GM23338 (cell line): ENCODE data around the gene CIAPIN1. TPM values are rescaled to one million over a fixed set of nuclear protein-coding genes. Genes with fewer than 3 reads are reported as not detected.

ENCODE experiments used
- ATAC-seq: fragments of 200-7000 bp; cut with Tn5 transposase; 3 replicates; pipeline ENCODE4 v1.9.1; 2020
- DNase-seq: peaks from one replicate; pipeline ENCODE4 v3.0.0-alpha.2; 2015; ENCODE audit warnings: low spot score
- H2AFZ ChIP-seq: fragments of 200-600 bp; sonication (generic); 2 replicates; pipeline ENCODE4 v1.8.0; 2016; ENCODE audit warnings: antibody characterized with exemption, mild to moderate bottlenecking, moderate library complexity
- H3F3A ChIP-seq: fragments of 200-600 bp; sonication (generic); replicated peaks from 2 replicates; pipeline ENCODE4 v1.8.0; 2017; ENCODE audit warnings: antibody characterized with exemption, mixed run types, low read depth
- H3K27ac ChIP-seq: fragments of 200-600 bp; sonication (generic); 2 replicates; pipeline ENCODE4 v1.6.1; 2016; ENCODE audit warnings: low read depth
- H3K27me3 ChIP-seq: fragments of 200-600 bp; sonication (generic); 2 replicates; pipeline ENCODE4 v1.8.0; 2016; ENCODE audit warnings: mild to moderate bottlenecking, mixed run types, moderate library complexity; ENCODE audit not compliant: insufficient read depth
- H3K36me3 ChIP-seq: fragments of 200-600 bp; sonication (generic); 2 replicates; pipeline ENCODE4 v1.8.0; 2016; ENCODE audit warnings: mild to moderate bottlenecking; ENCODE audit not compliant: insufficient read depth
- H3K4me1 ChIP-seq: fragments of 200-600 bp; sonication (generic); 2 replicates; pipeline ENCODE4 v1.8.0; 2016; ENCODE audit warnings: mild to moderate bottlenecking, moderate library complexity; ENCODE audit not compliant: insufficient read depth
- H3K4me2 ChIP-seq: fragments of 200-600 bp; sonication (generic); 2 replicates; pipeline ENCODE4 v1.7.1; 2017; ENCODE audit warnings: mixed run types
- H3K4me3 ChIP-seq: fragments of 200-600 bp; sonication (generic); 2 replicates; pipeline ENCODE4 v1.6.1; 2016; ENCODE audit warnings: mixed run types
- H3K79me2 ChIP-seq: fragments of 200-600 bp; sonication (generic); replicated peaks from 2 replicates; pipeline ENCODE4 v1.8.0; 2017; ENCODE audit warnings: mild to moderate bottlenecking; ENCODE audit not compliant: insufficient read depth
- H3K9me2 ChIP-seq: fragments of 200-600 bp; sonication (generic); 2 replicates; pipeline ENCODE4 v1.8.0; 2017; ENCODE audit not compliant: insufficient read depth
- H4K20me1 ChIP-seq: fragments of 200-600 bp; sonication (generic); replicated peaks from 2 replicates; pipeline ENCODE4 v1.8.0; 2017; ENCODE audit warnings: mild to moderate bottlenecking; ENCODE audit not compliant: insufficient read depth
- H3K27ac Mint-ChIP-seq: 2 replicates; pipeline ENCODE4 v1.8.0; 2020; ENCODE audit warnings: inconsistent platforms, mild to moderate bottlenecking, moderate library complexity, mixed read lengths
- H3K27me3 Mint-ChIP-seq: 3 replicates; pipeline ENCODE4 v1.8.0; 2022; ENCODE audit warnings: low read depth, mild to moderate bottlenecking, moderate library complexity, mixed read lengths, inconsistent platforms; ENCODE audit not compliant: insufficient read depth, poor library complexity
- H3K36me3 Mint-ChIP-seq: 3 replicates; pipeline ENCODE4 v1.8.0; 2021; ENCODE audit warnings: low read depth, mild to moderate bottlenecking, inconsistent platforms, moderate library complexity, mixed read lengths
- H3K4me1 Mint-ChIP-seq: 3 replicates; pipeline ENCODE4 v1.8.0; 2020; ENCODE audit warnings: mild to moderate bottlenecking, inconsistent platforms, mixed read lengths
- H3K4me3 Mint-ChIP-seq: 3 replicates; pipeline ENCODE4 v1.8.0; 2021; ENCODE audit warnings: moderate library complexity, mild to moderate bottlenecking, inconsistent platforms, mixed read lengths
- H3K9me3 Mint-ChIP-seq: 3 replicates; pipeline ENCODE4 v1.8.0; 2020; ENCODE audit warnings: moderate library complexity, mild to moderate bottlenecking, inconsistent platforms, mixed read lengths
- CREB1 ChIP-seq: fragments of 250-450 bp; sonication (Bioruptor Pico); IDR thresholded peaks from 2 replicates; pipeline ENCODE4 v1.5.0; 2020; ENCODE audit warnings: low read depth, mild to moderate bottlenecking, moderate library complexity
- EZH2phosphoT487 ChIP-seq: fragments of 200-600 bp; sonication (generic); IDR thresholded peaks from one replicate; pipeline ENCODE4 v1.8.1; 2018; ENCODE audit warnings: antibody characterized with exemption; ENCODE audit not compliant: unreplicated experiment
- JUNB ChIP-seq: IDR thresholded peaks from one replicate; pipeline ENCODE4 v1.6.1; 2016; ENCODE audit warnings: antibody characterized with exemption; ENCODE audit not compliant: unreplicated experiment
- NANOG ChIP-seq: IDR thresholded peaks from 2 replicates; pipeline ENCODE4 v1.6.1; 2016; ENCODE audit warnings: antibody characterized with exemption, borderline replicate concordance
- POLR2AphosphoS5 ChIP-seq: IDR thresholded peaks from 2 replicates; pipeline ENCODE4 v1.6.1; 2016; ENCODE audit warnings: antibody characterized with exemption, low read depth
- STAT1 ChIP-seq: IDR thresholded peaks from one replicate; pipeline ENCODE4 v1.6.1; 2016; ENCODE audit warnings: antibody characterized with exemption; ENCODE audit not compliant: unreplicated experiment
- ZNF114 ChIP-seq: fragments of 250-450 bp; sonication (Bioruptor Pico); IDR thresholded peaks from 2 replicates; pipeline ENCODE4 v1.5.0; 2020; ENCODE audit warnings: mild to moderate bottlenecking, moderate library complexity
- ZNF331 ChIP-seq: fragments of 250-450 bp; sonication (Bioruptor Pico); IDR thresholded peaks from 2 replicates; pipeline ENCODE4 v1.5.0; 2020; ENCODE audit warnings: low read depth, mild to moderate bottlenecking, moderate library complexity
- polyA plus RNA-seq: library from polyadenylated mRNA; unstranded; fragments of >200 nt; fragmentation: Nextera tagmentation; extraction: Ambion mirVana; gene quantifications from 2 replicates; pipeline ENCODE4 v1.2.1, GENCODE V29; 2016
- total RNA-seq: library from RNA; depleted of rRNA; stranded (reverse); fragments of >200 nt; shearing (Covaris generic); gene quantifications from 2 replicates; pipeline ENCODE4 v1.2.3, GENCODE V29; 2014
- TF ChIP-seq, protein P1 (sequence below): IDR thresholded peaks from one replicate; pipeline ENCODE4 v1.6.1; 2018; ENCODE audit warnings: antibody characterized with exemption; ENCODE audit not compliant: unreplicated experiment
- TF ChIP-seq, protein P2 (sequence below): fragments of 250-450 bp; sonication (Bioruptor Pico); IDR thresholded peaks from 2 replicates; pipeline ENCODE4 v1.5.0; 2020; ENCODE audit warnings: mild to moderate bottlenecking, moderate library complexity
- TF ChIP-seq, protein P3 (sequence below), 2 experiments: fragments of 200-600 bp in 1 of 2; sonication (generic) in 1 of 2; conservative IDR thresholded peaks; 2 replicates each; pipeline versions ENCODE4 v1.5.1 to v1.6.1; 2016 to 2017; ENCODE audit warnings: antibody characterized with exemption in 2 of 2, low read depth in 2 of 2, mild to moderate bottlenecking in 2 of 2, moderate library complexity in 1 of 2

The CIAPIN1 gene
- total and polyA plus RNA-seq, 2 experiments from 2014 or later = 36.5 to 75.4 TPM

DNA sequence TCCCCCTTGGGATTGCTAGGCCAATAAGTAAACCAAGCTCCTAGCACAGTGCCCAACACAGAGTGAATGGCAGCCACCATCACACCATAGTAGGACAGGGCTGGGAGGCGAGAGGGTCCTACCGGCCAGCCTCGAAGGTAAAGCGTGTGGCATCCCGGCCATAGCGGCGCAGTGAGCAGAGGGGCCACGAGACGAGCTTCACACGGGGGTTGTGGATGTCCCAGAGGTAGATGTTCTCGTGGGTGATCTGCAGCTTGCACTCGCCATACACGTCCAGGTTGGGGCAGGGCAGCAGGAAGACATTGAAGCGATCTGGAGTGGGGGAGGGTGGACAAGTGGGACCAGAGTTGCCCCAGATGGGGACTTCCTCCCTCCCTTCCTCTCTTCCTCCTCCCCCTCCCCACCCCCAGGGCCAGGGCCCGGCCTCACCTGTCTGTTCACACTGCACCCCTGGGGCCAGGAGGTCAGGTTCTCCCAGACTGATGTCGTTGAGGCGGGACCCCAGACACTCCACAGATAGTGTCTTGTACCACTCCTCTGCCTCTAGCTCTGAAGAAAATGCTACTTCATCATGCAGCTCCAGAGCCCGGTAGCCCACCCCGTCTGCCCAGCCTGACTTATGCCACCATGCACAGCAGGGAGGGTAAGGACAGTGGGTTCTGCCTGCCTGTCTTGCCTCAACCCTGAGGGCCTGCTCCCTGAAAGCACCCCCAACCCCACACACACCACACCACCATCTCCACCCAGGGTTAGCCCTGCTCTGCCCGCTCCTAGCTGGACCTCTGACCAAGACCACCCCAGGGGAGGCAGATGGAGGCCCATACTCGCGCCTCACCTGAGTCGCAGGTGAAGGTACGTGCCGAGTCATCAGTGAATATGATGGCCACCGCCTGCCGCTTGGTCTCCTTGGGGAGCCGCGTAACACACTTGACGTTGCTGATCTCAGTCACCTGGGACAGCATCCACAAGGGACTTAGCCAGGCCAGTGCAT lies 27.8 kb upstream of the CIAPIN1 start (continued):
- TF ChIP-seq, protein P1, sequence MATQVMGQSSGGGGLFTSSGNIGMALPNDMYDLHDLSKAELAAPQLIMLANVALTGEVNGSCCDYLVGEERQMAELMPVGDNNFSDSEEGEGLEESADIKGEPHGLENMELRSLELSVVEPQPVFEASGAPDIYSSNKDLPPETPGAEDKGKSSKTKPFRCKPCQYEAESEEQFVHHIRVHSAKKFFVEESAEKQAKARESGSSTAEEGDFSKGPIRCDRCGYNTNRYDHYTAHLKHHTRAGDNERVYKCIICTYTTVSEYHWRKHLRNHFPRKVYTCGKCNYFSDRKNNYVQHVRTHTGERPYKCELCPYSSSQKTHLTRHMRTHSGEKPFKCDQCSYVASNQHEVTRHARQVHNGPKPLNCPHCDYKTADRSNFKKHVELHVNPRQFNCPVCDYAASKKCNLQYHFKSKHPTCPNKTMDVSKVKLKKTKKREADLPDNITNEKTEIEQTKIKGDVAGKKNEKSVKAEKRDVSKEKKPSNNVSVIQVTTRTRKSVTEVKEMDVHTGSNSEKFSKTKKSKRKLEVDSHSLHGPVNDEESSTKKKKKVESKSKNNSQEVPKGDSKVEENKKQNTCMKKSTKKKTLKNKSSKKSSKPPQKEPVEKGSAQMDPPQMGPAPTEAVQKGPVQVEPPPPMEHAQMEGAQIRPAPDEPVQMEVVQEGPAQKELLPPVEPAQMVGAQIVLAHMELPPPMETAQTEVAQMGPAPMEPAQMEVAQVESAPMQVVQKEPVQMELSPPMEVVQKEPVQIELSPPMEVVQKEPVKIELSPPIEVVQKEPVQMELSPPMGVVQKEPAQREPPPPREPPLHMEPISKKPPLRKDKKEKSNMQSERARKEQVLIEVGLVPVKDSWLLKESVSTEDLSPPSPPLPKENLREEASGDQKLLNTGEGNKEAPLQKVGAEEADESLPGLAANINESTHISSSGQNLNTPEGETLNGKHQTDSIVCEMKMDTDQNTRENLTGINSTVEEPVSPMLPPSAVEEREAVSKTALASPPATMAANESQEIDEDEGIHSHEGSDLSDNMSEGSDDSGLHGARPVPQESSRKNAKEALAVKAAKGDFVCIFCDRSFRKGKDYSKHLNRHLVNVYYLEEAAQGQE = no peak
- TF ChIP-seq JUNB = no peak
- TF ChIP-seq NANOG = no peak
- TF ChIP-seq EZH2phosphoT487 = no peak
- no peak for TF ChIP-seq POLR2AphosphoS5

DNA sequence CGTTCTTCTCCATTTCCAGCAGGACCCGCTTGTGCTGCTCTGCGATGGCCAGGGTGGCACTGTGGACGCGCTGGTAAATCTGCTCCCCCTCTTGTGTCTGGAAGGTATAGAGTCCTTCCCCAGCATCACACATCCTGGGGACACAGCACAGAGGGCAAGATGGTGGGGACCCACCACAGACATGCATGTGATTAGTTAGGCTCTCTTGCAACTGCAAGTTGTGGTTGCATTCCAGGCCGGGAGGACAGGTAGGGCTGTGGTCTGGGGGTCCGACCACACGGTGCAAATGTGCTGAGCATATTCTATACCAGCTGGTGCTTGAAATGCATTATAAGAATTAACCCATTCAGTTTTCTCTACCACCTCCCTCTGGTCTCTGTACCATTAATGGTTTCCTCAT lies 26.7 kb upstream of the CIAPIN1 start:
- H4K20me1 ChIP-seq = 0 out of 2 replicates have a peak, but pooled peaks cover 3% of the 10 kb centered on the region
- no peaks in the 10 kb centered on the region for H3K9me2 ChIP-seq
- H3K4me1 ChIP-seq = peaks cover 53% of the 10 kb centered on the region
- no peak overlapping the region for H3K27ac ChIP-seq
- no peak overlapping the region for H3K27ac Mint-ChIP-seq
- H3K4me3 ChIP-seq = no peak overlapping the region
- H3K36me3 ChIP-seq = peaks cover 19% of the 10 kb centered on the region
- no peak overlapping the region for H3K4me3 Mint-ChIP-seq
- H3K36me3 Mint-ChIP-seq = peaks cover 34% of the 10 kb centered on the region
- H3K79me2 ChIP-seq = no peaks in the 10 kb centered on the region; the same call in 1 of the 2 replicates
- no peaks in the 10 kb centered on the region for H3K9me3 Mint-ChIP-seq
- H3K27me3 Mint-ChIP-seq = peaks cover 17% of the 10 kb centered on the region
- DNase-seq (no peak), ATAC-seq (no peak)
- no peak overlapping the region for H2AFZ ChIP-seq
- H3K4me1 Mint-ChIP-seq = peaks cover 69% of the 10 kb centered on the region
- H3K4me2 ChIP-seq = no peak overlapping the region
- H3K27me3 ChIP-seq = peaks cover 4% of the 10 kb centered on the region; the same call in 1 of the 2 replicates
- H3F3A ChIP-seq = peaks cover 12% of the 10 kb centered on the region; the same call in 1 of the 2 replicates
- TF ChIP-seq EZH2phosphoT487 (no peak), CREB1 (no peak), ZNF114 (no peak), STAT1 (no peak), JUNB (no peak), ZNF331 (CRISPR knock-in tag) (no peak), POLR2AphosphoS5 (no peak)
- TF ChIP-seq, protein P2, sequence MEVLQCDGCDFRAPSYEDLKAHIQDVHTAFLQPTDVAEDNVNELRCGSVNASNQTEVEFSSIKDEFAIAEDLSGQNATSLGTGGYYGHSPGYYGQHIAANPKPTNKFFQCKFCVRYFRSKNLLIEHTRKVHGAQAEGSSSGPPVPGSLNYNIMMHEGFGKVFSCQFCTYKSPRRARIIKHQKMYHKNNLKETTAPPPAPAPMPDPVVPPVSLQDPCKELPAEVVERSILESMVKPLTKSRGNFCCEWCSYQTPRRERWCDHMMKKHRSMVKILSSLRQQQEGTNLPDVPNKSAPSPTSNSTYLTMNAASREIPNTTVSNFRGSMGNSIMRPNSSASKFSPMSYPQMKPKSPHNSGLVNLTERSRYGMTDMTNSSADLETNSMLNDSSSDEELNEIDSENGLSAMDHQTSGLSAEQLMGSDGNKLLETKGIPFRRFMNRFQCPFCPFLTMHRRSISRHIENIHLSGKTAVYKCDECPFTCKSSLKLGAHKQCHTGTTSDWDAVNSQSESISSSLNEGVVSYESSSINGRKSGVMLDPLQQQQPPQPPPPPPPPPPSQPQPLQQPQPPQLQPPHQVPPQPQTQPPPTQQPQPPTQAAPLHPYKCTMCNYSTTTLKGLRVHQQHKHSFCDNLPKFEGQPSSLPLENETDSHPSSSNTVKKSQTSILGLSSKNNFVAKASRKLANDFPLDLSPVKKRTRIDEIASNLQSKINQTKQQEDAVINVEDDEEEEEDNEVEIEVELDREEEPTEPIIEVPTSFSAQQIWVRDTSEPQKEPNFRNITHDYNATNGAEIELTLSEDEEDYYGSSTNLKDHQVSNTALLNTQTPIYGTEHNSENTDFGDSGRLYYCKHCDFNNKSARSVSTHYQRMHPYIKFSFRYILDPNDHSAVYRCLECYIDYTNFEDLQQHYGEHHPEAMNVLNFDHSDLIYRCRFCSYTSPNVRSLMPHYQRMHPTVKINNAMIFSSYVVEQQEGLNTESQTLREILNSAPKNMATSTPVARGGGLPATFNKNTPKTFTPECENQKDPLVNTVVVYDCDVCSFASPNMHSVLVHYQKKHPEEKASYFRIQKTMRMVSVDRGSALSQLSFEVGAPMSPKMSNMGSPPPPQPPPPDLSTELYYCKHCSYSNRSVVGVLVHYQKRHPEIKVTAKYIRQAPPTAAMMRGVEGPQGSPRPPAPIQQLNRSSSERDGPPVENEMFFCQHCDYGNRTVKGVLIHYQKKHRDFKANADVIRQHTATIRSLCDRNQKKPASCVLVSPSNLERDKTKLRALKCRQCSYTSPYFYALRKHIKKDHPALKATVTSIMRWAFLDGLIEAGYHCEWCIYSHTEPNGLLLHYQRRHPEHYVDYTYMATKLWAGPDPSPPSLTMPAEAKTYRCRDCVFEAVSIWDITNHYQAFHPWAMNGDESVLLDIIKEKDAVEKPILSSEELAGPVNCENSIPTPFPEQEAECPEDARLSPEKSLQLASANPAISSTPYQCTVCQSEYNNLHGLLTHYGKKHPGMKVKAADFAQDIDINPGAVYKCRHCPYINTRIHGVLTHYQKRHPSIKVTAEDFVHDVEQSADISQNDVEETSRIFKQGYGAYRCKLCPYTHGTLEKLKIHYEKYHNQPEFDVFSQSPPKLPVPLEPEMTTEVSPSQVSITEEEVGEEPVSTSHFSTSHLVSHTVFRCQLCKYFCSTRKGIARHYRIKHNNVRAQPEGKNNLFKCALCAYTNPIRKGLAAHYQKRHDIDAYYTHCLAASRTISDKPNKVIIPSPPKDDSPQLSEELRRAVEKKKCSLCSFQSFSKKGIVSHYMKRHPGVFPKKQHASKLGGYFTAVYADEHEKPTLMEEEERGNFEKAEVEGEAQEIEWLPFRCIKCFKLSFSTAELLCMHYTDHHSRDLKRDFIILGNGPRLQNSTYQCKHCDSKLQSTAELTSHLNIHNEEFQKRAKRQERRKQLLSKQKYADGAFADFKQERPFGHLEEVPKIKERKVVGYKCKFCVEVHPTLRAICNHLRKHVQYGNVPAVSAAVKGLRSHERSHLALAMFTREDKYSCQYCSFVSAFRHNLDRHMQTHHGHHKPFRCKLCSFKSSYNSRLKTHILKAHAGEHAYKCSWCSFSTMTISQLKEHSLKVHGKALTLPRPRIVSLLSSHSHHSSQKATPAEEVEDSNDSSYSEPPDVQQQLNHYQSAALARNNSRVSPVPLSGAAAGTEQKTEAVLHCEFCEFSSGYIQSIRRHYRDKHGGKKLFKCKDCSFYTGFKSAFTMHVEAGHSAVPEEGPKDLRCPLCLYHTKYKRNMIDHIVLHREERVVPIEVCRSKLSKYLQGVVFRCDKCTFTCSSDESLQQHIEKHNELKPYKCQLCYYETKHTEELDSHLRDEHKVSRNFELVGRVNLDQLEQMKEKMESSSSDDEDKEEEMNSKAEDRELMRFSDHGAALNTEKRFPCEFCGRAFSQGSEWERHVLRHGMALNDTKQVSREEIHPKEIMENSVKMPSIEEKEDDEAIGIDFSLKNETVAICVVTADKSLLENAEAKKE (CRISPR knock-in tag) = no peak
- TF ChIP-seq, protein P3, sequence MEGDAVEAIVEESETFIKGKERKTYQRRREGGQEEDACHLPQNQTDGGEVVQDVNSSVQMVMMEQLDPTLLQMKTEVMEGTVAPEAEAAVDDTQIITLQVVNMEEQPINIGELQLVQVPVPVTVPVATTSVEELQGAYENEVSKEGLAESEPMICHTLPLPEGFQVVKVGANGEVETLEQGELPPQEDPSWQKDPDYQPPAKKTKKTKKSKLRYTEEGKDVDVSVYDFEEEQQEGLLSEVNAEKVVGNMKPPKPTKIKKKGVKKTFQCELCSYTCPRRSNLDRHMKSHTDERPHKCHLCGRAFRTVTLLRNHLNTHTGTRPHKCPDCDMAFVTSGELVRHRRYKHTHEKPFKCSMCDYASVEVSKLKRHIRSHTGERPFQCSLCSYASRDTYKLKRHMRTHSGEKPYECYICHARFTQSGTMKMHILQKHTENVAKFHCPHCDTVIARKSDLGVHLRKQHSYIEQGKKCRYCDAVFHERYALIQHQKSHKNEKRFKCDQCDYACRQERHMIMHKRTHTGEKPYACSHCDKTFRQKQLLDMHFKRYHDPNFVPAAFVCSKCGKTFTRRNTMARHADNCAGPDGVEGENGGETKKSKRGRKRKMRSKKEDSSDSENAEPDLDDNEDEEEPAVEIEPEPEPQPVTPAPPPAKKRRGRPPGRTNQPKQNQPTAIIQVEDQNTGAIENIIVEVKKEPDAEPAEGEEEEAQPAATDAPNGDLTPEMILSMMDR (conservative IDR thresholded peaks at IDR 0.05; ENCODE audit: low read depth in 2 of 2) = no peak
